Vagina (tissue), 2 donors: Measurements from ENCODE around the gene NPPC.

Experiments used
- CTCF ChIP-seq, 3 experiments: fragments of 450-650 bp in 2 of 3; fragments of 200-600 bp in 1 of 3; sonication (generic) in 1 of 3; IDR thresholded peaks; one replicate each; pipeline ENCODE4 v1.5.1; 2017 to 2019; ENCODE audit warnings: antibody characterized with exemption in 3 of 3, mild to moderate bottlenecking in 2 of 3, moderate library complexity in 2 of 3
- POLR2A ChIP-seq, 2 donors: fragments of 450-650 bp; IDR thresholded peaks; one replicate each; pipeline ENCODE4 v1.6.1; 2017; ENCODE audit warnings: antibody characterized with exemption in 2 of 2, mild to moderate bottlenecking in 2 of 2, moderate library complexity in 2 of 2
- POLR2AphosphoS5 ChIP-seq, 2 donors: sonication (generic); formaldehyde crosslinking; IDR thresholded peaks; one replicate each; pipeline ENCODE4 v1.9.0; 2017; ENCODE audit warnings: antibody characterized with exemption in 2 of 2, mild to moderate bottlenecking in 2 of 2, low read depth in 1 of 2; ENCODE audit not compliant: insufficient read depth in 1 of 2

GRCh38 chr2:231905026-231905425, 21.2 kb downstream of the NPPC start:
- no peak for TF ChIP-seq POLR2A (IDR thresholded peaks at IDR 0.05)
- no peak for TF ChIP-seq CTCF (IDR thresholded peaks at IDR 0.05)
- TF ChIP-seq POLR2AphosphoS5 (IDR thresholded peaks at IDR 0.05; ENCODE audit: insufficient read depth in 1 of 2, low read depth in 1 of 2): no peak
